HCT116 (cell line): ENCODE data around the gene MTOR. TPM values are rescaled to one million over a fixed set of nuclear protein-coding genes. Genes with fewer than 3 reads are reported as not detected.

ENCODE experiments used
- ATAC-seq: fragments of 200-7000 bp; cut with Tn5 transposase; 2 replicates; pipeline ENCODE4 v1.9.1; 2020; ENCODE audit warnings: mild to moderate bottlenecking, moderate library complexity
- BruUV-seq: library from RNA; stranded (reverse); fragments of 400-500 nt; replicated peaks from 2 replicates; lab custom pipeline; 2021; lab: Mats Ljungman, UMichigan
- CTCF ChIA-PET: fragments of 300-600 bp; sonication (Branson Sonifier 250); formaldehyde crosslinking; loops from one replicate; lab custom pipeline; 2021; ENCODE audit warnings: antibody characterized with exemption; lab: Charles Lee
- POLR2A ChIA-PET: fragments of 300-600, 350-600 bp; sonication (Branson Sonifier 250); formaldehyde crosslinking; loops from one replicate; lab custom pipeline; 2021; ENCODE audit warnings: antibody characterized with exemption; lab: Charles Lee
- RAD21 ChIA-PET, 2 experiments: fragments of 300-600 bp; sonication (Branson Sonifier 250); formaldehyde crosslinking; loops; one replicate each; lab custom pipeline; 2023; ENCODE audit warnings: low total read pairs in 2 of 2; ENCODE audit not compliant: uncharacterized antibody in 2 of 2, unreplicated experiment in 2 of 2, low non-redundant PET in 1 of 2; lab: Charles Lee
- DNase-seq: peaks from one replicate; pipeline ENCODE4 v3.0.0-alpha.2; 2010; ENCODE audit warnings: low read depth, low spot score
- H2AFZ ChIP-seq: fragments of 200-600 bp; shearing (Covaris generic), sonication (generic); 2 replicates; pipeline ENCODE4 v1.6.1; 2017; ENCODE audit warnings: low read depth, mixed run types, mixed read lengths, antibody characterized with exemption, low read length; ENCODE audit not compliant: poor library complexity, severe bottlenecking
- H3K27ac ChIP-seq: 2 replicates; pipeline ENCODE4 v1.5.1; 2012; ENCODE audit warnings: low read depth, low read length
- H3K27me3 ChIP-seq: fragments of 200-600 bp; sonication (generic); 2 replicates; pipeline ENCODE4 v1.6.1; 2016; ENCODE audit warnings: mixed run types, low read length, mixed read lengths; ENCODE audit not compliant: insufficient read depth
- H3K36me3 ChIP-seq, 2 experiments: fragments of 200-500 bp in 1 of 2; fragments of 200-600 bp in 1 of 2; sonication (Bioruptor generic) in 1 of 2; sonication (generic) in 1 of 2; 2 replicates each; pipeline versions ENCODE4 v1.5.1 to v1.6.1; 2014 to 2016; ENCODE audit warnings: low read length in 2 of 2, inconsistent platforms in 1 of 2, mixed read lengths in 1 of 2, mixed run types in 1 of 2; ENCODE audit not compliant: insufficient read depth in 2 of 2, control insufficient read depth in 1 of 2
- H3K4me1 ChIP-seq, 2 experiments: fragments of 200-600 bp in 1 of 2; sonication (generic) in 1 of 2; 2 replicates each; pipeline versions ENCODE4 v1.5.1 to v1.6.1; 2012 to 2017; ENCODE audit warnings: low read length in 2 of 2, inconsistent platforms in 1 of 2, mild to moderate bottlenecking in 1 of 2, mixed read lengths in 1 of 2, mixed run types in 1 of 2, moderate library complexity in 1 of 2; ENCODE audit not compliant: insufficient read depth in 2 of 2, control insufficient read depth in 1 of 2
- H3K4me2 ChIP-seq: fragments of 200-600 bp; sonication (generic); 2 replicates; pipeline ENCODE4 v1.6.1; 2017; ENCODE audit warnings: mixed run types, low read length, mixed read lengths
- H3K4me3 ChIP-seq, 2 experiments: fragments of 200-600 bp in 1 of 2; sonication (generic) in 1 of 2; replicated peaks in 1 of 2; 2 replicates each; pipeline ENCODE4 v1.5.1; 2011 to 2016; ENCODE audit warnings: low read length in 2 of 2, control low read depth in 1 of 2, low read depth in 1 of 2, mild to moderate bottlenecking in 1 of 2, mixed read lengths in 1 of 2, mixed run types in 1 of 2
- H3K79me2 ChIP-seq: fragments of 200-600 bp; sonication (generic); 2 replicates; pipeline ENCODE4 v1.6.1; 2017; ENCODE audit warnings: mild to moderate bottlenecking, mixed run types, low read length, moderate library complexity, mixed read lengths; ENCODE audit not compliant: insufficient read depth
- H3K9ac ChIP-seq: fragments of 200-600 bp; sonication (generic); 2 replicates; pipeline ENCODE4 v1.6.1; 2016; ENCODE audit warnings: low read length, mixed read lengths
- H3K9me2 ChIP-seq: fragments of 200-600 bp; sonication (generic), shearing (Covaris generic); 2 replicates; pipeline ENCODE4 v1.6.1; 2017; ENCODE audit warnings: mixed run types, mild to moderate bottlenecking, moderate library complexity; ENCODE audit not compliant: insufficient read depth
- H3K9me3 ChIP-seq, 2 experiments: fragments of 200-500 bp in 1 of 2; fragments of 200-600 bp in 1 of 2; sonication (Bioruptor generic) in 1 of 2; sonication (generic) in 1 of 2; 2 replicates each; pipeline ENCODE4 v1.6.1; 2014 to 2017; ENCODE audit warnings: low read length in 2 of 2, mixed read lengths in 2 of 2, inconsistent platforms in 1 of 2, low read depth in 1 of 2, mild to moderate bottlenecking in 1 of 2, mixed run types in 1 of 2, moderate library complexity in 1 of 2; ENCODE audit not compliant: control insufficient read depth in 1 of 2, insufficient read depth in 1 of 2
- H4K20me1 ChIP-seq: fragments of 200-600 bp; sonication (generic), shearing (Covaris generic); 2 replicates; pipeline ENCODE4 v1.6.1; 2017; ENCODE audit warnings: mixed run types, mild to moderate bottlenecking, moderate library complexity; ENCODE audit not compliant: insufficient read depth
- CTCF ChIP-seq, 3 experiments: fragments of 200-600 bp in 1 of 3; sonication (generic) in 1 of 3; IDR thresholded peaks in 2 of 3; conservative IDR thresholded peaks in 1 of 3; 2 replicates each; pipeline ENCODE4 v1.5.1; 2012 to 2017; ENCODE audit warnings: low read depth in 2 of 3, low read length in 2 of 3, antibody characterized with exemption in 1 of 3, borderline replicate concordance in 1 of 3, control low read depth in 1 of 3, mild to moderate bottlenecking in 1 of 3, mixed read lengths in 1 of 3, mixed run types in 1 of 3, moderate library complexity in 1 of 3; ENCODE audit not compliant: insufficient read depth in 1 of 3
- EZH2 ChIP-seq: fragments of 200-600 bp; sonication (generic); IDR thresholded peaks from 2 replicates; pipeline ENCODE4 v1.6.1; 2017; ENCODE audit warnings: antibody characterized with exemption, mixed run types
- FOSL1 ChIP-seq: IDR thresholded peaks from 2 replicates; pipeline ENCODE4 v1.6.1; 2012; ENCODE audit warnings: low read depth
- POLR2A ChIP-seq: IDR thresholded peaks from 2 replicates; pipeline ENCODE4 v1.7.0; 2011; ENCODE audit warnings: borderline replicate concordance; ENCODE audit not compliant: insufficient read depth, insufficient read length; ENCODE audit errors: extremely low read depth
- POLR2AphosphoS5 ChIP-seq: IDR thresholded peaks from 2 replicates; pipeline ENCODE4 v1.6.1; 2011; ENCODE audit warnings: mild to moderate bottlenecking, low read depth, low read length, moderate library complexity
- REST ChIP-seq: IDR thresholded peaks from 2 replicates; pipeline ENCODE4 v1.6.1; 2012; ENCODE audit warnings: low read depth
- SIN3A ChIP-seq: IDR thresholded peaks from 2 replicates; pipeline ENCODE4 v1.6.1; 2012; ENCODE audit warnings: low read depth
- SP1 ChIP-seq: IDR thresholded peaks from 2 replicates; pipeline ENCODE4 v1.6.1; 2012; ENCODE audit warnings: low read depth
- YY1 ChIP-seq: IDR thresholded peaks from 2 replicates; pipeline ENCODE4 v1.6.1; 2011; ENCODE audit warnings: low read length, low read depth, moderate library complexity, mild to moderate bottlenecking; ENCODE audit not compliant: insufficient replicate concordance; ENCODE audit errors: extremely low read depth
- ZBTB33 ChIP-seq: IDR thresholded peaks from 2 replicates; pipeline ENCODE4 v1.6.1; 2011; ENCODE audit warnings: mild to moderate bottlenecking, low read length, moderate library complexity; ENCODE audit not compliant: insufficient replicate concordance; ENCODE audit errors: extremely low read depth
- ZNF274 ChIP-seq: fragments of 200-500 bp; sonication (Bioruptor generic); IDR thresholded peaks from 2 replicates; pipeline ENCODE4 v1.6.1; 2014; ENCODE audit warnings: mild to moderate bottlenecking, low read depth, low read length, inconsistent platforms
- intact Hi-C: fragments of 100-400 bp; cut with micrococcal nuclease; formaldehyde crosslinking; loops from 2 replicates; pipeline ENCODE4 v1.10.0; 2022
- total RNA-seq: library from RNA; stranded (reverse); gene quantifications from one replicate; pipeline ENCODE4 v1.2.1, GENCODE V29; 2021; ENCODE audit not compliant: unreplicated experiment

MTOR gene
- total RNA-seq, 1 experiment from 2014 or later, result 42.2 TPM

GRCh38 chr1:11147197-11147770, 115.1 kb downstream of the MTOR start (continued):
- TF ChIP-seq ZBTB33 (no peak), SIN3A (no peak), REST (no peak), POLR2A (no peak), YY1 (no peak), EZH2 (no peak), SP1 (no peak)

GRCh38 chr1:11145741-11146140, 116.6 kb downstream of the MTOR start:
- POLR2A ChIA-PET, result no interaction called here
- RAD21 ChIA-PET, result no interaction called here
- Histone ChIP-seq H3K9me3 (no peaks in the 10 kb centered on the region), H3K4me1 (no peaks in the 10 kb centered on the region), H3K79me2 (no peaks in the 10 kb centered on the region), H3K9ac (no peak overlapping the region), H3K27ac (no peak overlapping the region), H3K36me3 (peaks cover 12 to 26% of the 10 kb centered on the region in 2 experiments; a peak in 3 of 4 replicates), H3K27me3 (no peaks in the 10 kb centered on the region), H2AFZ (no peak overlapping the region), H3K4me2 (no peak overlapping the region), H3K9me2 (no peaks in the 10 kb centered on the region), H4K20me1 (no peaks in the 10 kb centered on the region), H3K4me3 (no peak overlapping the region)
- ATAC-seq, result no peak
- TF ChIP-seq CTCF (IDR thresholded peaks at IDR 0.05 in 2 of 3, conservative IDR thresholded peaks at IDR 0.05 in 1 of 3; ENCODE audit: borderline replicate concordance in 1 of 3, insufficient read depth in 1 of 3, low read depth in 2 of 3, low read length in 2 of 3), result no peak
- TF ChIP-seq FOSL1, result no peak
- no peak for TF ChIP-seq YY1
- no peak for TF ChIP-seq SP1
- TF ChIP-seq POLR2AphosphoS5, result no peak
- TF ChIP-seq ZNF274, result no peak
- no peak for TF ChIP-seq POLR2A
- intact Hi-C loops, result no loop called here
- DNase-seq, result no peak
- BruUV-seq, result no TSS peak
- CTCF ChIA-PET, result no interaction called here
